ENCODE measurements around the gene NR3C1.

Gene NR3C1

DNA sequence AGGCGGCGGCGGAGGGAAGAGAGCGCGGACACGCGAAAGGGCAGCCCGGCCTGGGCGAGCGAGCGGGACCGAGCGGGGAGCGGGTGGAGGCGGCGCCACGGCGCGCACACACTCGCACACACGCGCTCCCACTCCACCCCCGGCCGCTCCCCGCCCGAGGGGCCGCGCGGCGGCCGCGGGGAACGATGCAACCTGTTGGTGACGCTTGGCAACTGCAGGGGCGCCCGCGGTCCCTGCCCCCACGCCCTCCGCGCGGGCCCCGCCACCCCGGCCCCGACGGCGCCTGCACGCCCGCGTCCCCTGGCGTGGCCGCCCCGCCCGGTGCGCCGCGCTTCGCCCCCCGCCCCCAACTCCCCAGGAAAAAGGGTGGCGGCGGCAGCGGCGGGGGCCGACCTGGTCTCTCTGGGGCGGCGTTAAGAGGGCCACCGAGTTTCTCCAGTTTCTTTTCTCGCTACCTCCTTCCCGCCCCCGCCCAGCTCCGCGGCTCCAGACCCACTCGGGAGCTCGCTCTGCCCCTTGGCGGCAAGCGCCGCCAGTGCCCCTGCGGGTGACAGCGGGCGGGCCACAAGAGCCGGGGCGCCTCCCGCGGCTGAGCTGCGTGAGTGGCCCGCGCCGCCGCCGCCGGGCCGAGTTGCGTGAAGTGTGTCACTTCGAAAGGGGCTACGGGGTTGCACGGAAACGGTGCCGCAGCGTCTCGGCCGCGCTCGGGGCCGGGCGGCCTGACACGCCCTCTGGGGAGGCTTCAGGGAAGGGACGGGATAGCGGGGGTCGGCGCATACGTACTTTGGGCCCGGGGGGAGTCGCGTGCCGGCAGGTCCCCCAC, at the start of gene NR3C1:
NR3C1 (minus strand) TSS at position 94 of the 823 bp plus-strand sequence. CDS start 2,847 bp downstream, outside the sequence.
- peak; percentile 73 for DNase-seq

DNA sequence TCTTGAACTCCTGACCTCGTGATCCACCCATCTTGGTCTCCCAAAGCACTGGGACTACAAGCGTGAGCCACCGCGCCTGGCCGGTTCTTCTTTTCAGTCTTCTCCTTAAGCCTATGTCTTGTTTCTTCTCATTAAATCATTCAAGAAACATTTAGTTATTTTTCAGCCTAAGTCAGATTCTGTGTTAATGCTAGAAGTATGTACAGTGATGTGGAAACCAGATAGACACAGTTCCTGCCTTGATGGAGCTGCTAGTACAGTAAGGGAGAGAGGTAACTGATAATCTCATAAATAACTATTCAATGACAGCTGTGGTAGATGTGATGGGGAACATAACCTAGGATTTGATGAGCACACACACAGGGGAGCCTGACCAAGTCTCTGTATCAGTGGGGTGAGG, 46.3 kb upstream of the NR3C1 start:
- DNase-seq = no peak

DNA sequence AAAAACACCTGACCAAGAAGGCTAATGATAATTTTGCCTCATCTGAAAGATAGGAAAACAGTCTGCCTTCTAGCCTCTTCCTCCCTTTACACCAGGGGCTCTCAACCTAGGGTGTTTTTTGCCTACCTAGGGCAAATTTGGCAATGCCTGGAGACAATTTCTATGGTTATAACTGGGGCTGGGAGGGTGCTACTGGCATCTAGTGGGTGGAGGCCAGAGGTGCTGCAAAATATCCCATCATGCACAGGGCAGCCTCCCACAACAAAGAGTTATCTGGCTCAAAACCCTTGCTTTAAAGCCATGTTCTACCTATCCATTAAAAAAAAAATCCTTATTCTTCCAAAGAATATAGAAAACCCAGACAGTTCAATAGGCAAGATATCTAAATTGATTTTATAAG, 45.0 kb upstream of the NR3C1 start:
- no peak for DNase-seq

DNA sequence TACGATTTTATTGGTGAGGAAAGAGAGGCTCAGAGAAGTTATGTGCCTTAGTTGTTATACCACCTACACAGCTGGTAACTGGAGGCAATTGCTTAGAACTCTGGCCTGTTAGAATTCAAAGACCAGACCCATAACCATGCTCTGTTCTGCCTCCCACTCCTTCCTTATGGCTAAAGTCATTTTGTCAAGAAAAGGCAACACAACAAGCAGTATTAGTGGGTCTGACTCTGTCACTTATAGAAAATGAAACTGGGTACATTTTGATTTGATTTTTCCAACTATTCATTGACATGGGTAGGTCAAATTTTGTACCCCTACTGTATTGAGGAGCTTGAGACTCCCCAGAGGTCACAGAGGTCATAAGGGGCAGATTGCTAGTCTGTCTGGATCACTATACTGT, 44.5 kb upstream of the NR3C1 start:
- DNase-seq = no peak

DNA sequence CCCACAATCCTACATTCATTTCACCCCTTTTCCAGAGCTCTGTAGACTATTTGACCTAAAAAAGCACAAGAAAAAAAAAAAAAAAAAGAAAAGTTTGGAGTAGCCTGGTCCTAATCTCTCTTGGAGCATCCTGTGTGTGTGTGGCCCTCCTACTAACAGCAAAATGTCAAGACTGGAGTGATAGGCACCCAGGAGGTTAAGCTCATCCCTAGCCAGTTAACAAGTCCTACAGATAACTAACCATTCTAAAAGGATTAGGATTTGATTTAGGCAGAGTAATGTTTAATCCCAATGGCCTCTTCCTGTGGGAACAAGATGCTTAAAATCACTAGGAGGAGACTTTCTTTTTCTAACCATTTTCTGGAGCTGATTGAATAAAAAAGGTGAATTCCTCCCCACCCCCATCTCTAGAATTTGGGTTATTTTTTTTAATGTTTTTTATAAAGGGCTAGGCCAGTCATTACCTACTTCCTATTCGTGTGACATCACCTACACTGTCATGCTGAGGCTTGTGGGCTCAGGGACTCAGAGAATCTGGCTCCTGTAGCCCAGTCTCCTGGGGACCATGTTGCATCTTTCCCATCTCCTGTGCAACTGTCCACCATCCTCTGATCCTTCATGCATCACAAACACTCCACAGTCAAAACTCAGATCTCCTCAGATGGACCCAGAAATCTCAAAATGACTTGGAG, 43.2 kb upstream of the NR3C1 start:
- DNase-seq = no peak

DNA sequence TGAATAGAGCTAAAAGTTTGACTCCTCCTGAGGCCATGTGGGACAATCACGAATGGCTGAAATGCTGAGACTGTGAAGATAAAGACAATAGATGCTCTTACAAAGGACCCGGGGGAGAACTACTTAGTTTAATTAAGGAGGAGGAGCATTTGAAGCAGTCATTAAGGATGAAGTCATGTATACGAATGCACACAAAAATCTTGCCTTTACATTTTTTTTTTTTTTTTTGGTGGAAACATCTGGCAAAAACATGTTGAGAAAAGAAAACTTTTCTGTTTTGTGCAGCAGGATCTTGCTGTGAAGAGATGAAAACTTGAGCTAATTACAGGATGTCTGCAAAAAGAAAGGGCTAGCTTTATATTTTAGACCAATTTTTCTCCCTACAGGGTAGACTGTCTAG, 42.3 kb upstream of the NR3C1 start:
- peak; percentile 36 for DNase-seq

DNA sequence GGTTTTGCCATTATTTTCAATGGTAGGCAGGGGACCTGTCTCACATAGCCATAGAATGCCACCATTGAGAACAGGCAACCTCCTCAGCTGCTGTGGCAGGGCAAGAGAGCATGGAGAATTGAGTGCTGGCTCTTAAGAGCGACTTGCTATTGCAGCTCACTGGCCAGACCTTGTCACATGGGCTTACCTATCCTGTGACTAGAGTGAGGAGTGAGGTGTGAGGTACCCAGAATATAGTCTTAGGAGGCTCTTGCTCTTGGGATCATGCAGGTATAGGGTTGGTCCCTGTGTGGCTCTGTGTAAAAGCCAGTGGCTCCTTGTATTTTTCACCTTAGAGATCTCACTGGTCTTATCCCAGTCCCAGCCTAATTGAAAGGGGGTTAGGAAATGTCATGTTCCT, 39.8 kb upstream of the NR3C1 start:
- DNase-seq = no peak

DNA sequence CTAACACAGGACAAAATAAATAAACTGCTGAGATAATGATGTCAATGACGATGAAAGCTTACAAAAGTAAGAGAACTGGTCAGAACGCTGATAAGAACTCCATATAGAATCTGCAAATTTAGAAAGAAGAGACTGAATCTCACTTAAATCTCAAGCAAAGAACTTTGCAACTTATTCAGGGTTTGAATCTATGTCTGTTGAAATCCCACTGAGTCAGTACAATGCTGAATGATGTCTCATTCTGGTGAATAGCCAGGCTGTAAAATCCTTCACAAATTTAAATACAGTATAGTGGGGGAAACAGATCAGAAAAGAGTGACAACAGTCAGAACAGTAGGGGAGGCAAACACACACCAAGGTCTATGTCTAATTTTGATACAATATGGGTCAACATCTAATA, 38.9 kb upstream of the NR3C1 start:
- no peak for DNase-seq

DNA sequence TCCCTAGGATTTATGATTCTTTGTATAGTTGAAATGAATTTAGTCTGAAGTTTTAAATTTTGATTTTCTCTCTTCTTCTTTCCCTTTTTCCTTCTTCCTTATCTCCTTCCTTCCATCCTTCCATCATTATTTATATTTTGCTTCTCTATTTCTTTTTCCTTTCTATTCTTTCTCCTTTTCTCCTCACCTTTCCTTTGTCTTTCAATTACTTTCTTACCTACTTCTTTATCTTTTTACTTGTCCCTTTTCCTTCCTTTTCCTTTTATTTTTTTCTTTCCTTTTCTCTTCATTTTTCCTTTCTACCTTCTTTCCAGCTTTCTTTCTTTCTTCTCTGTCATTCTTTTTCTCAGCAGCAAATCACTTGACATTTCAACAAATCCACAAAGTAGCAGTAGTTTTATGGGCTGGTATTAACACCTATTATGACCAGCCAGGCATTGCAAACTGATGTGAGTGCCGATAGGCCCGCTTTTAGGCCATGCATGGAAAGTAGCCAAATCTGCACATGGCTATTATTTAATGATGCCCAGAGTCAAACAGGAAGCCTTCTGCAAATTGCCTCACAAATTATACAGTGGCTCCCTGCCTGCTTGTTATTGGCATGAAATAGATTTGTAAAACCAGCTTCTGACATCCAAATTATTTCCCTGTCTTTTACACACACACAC, 37.1 kb upstream of the NR3C1 start:
- DNase-seq = peak; percentile 15

DNA sequence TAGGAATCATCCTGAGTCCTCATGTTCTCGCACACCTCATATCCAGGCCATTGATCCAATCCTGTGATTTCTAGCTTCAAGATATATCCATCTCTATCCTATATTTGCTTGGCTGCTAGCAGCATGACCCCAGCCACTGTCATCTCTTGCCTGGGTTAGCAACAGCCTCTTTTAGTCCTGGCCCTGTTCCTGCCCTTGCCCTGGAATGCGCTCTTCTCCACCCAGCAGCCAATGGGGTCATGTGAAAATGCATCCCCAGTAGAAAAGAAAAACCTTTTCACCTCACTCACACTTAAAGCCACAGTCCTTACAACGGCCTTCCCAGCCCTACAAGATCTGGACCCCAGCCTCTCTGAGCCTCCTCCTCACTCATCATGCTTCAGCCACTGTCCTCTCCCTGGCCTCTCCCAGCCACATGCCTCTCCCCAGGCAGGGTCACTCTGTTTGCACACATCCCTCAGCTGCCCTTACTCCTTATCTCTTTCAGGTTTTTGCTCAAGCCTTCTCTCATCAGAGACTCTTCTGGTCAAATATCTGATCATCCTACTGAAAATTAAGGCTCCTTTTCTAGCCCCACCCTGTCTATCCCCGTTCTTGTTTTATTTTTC, 34.3 kb upstream of the NR3C1 start:
- no peak for DNase-seq

DNA sequence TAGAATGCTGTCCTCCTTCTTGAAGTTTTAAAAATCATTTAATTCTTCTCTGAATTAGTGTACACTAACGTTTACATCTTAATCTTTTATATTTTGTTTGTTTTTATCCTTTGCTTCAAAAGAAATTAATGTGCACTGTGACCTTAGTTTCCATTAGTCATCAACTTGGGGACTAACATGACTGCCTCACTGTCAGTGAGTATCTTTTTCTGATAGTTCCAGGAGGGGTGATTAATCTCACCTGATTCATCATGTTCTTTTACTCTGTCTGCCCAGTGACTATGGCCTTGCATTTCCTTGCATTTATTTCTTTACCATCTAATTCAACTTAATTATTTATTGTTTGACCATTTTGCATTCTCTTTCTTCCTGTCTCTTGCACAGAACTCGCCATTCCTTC, 33.4 kb upstream of the NR3C1 start:
- no peak for DNase-seq

DNA sequence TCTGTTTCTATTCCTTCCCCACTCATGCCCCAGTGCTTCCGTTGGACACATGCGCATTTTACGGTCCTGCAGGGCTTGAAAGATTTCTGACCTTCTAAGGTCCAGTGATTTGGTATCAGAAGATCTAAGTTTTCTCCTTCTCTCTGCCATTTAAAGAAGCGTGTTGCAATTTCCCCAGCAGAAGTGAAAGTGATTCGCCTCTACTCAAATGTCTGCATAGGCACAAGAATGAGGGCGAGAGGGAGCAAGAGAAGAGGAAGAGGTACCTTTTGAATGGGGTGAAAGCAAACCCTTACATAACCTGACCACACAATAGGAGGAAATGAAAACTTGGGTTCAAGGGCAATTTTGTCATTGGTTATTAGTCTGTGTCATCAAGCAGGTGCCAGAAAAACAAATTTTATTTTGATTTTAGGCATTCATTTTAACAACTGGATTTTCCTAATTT, 31.7 kb upstream of the NR3C1 start:
- DNase-seq = no peak

DNA sequence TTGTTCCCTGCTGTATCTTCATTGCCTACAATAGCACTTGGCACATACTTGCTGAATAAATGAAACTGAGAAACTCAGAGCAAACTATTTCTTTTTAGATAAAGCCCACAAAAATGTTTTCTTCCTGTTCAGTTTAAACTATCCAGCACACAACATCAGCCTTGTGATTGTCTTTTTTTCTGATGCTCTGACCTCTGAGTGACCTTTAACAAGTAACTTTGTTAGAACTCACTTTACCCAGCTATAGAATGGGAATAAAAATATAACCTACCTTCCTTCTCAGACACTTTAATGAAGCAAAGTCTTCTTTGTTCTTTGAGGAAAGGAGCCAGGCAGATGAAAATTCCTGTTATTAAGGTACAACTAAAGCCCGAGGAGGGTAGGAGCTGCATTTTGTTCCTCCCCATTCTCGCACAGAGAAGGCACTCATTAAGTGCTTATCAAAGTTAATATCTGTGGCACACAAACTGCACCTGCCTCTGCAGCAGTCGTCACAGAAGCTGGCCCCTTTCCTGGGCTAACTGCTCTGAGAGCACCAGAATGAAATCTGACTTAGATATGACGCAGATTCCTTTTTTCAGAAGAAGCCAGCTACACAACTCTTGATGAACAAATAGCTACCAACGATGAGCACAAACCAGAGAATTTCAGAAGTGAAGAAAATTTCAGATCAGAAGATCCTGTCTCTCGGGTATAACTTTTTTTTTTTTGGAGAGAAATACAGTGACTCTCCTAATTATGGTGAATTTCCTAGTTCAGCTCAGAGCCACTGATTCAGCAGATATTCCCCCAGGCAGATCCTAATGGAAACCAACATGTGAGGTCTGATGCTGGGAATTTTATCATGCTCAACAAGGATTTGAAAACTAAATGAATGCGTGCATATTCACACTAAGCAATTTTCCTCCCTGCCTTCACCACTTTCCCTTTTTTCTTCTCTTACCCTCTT, 31.0 kb upstream of the NR3C1 start:
- no peak for DNase-seq

DNA sequence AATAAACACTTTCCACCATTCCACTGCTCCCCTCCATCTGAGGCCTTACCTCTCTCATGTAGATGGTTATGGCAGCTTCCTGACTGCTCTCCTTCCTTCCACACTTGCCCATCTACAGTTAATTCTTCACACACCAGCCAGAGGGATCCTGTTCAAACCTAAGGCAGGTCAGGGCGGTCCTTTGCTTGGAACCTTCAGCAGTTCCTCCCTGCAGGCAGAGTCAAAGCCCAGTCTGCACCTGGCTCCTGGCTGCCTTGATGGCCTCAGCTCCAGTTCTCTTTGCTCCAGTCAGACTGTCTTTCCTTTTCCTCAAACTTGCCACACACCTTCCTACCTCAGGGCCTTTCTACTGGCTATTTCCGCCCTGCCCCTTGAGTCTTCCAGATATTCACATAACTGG, 30.2 kb upstream of the NR3C1 start:
- DNase-seq = no peak

DNA sequence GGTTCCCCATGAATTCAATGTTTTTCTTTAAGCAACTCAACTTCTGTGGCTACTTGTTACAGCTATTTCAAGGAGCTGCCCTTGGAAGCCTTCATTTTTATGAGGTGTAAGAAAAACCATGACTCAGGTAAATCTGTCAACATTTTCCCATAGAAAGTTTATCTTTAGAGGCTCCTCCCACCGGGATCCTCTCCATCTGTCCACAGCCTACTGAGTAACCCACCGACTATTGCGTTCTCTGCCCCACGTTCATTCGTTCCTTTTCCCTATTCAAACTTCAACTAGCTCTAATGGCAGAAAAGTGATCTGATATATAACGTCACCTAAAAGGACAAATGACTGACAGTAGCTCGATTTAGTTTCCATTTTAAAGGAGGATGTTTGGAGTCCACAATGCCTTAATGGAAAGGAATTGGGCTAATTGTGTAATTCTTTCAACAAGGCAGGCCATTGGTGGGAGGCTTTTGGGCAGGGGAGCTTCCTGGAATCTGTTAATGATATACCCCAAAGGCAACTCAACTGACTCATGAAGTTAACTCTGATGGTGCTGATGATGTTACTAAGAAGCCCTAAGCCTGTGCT, 29.3 kb upstream of the NR3C1 start:
- DNase-seq = no peak

DNA sequence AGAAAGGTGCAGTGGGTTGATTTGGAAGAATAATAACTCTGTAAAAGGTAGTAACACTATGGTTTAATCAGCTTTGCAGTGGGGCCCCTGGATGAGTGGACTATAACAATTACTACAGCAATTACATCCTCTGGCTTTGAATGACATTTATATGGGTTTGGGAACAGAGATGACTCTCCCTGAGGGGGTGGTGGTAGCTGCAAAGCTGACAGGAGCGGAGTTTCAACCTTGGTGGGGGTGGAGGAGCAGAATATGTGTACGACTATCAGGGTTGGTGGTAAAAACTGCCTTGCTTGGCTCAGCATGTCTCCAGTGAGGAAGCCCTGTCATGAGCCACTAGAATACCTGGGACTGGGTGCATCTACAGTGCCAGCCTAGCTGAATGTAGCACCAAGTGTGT, 28.3 kb upstream of the NR3C1 start:
- no peak for DNase-seq

DNA sequence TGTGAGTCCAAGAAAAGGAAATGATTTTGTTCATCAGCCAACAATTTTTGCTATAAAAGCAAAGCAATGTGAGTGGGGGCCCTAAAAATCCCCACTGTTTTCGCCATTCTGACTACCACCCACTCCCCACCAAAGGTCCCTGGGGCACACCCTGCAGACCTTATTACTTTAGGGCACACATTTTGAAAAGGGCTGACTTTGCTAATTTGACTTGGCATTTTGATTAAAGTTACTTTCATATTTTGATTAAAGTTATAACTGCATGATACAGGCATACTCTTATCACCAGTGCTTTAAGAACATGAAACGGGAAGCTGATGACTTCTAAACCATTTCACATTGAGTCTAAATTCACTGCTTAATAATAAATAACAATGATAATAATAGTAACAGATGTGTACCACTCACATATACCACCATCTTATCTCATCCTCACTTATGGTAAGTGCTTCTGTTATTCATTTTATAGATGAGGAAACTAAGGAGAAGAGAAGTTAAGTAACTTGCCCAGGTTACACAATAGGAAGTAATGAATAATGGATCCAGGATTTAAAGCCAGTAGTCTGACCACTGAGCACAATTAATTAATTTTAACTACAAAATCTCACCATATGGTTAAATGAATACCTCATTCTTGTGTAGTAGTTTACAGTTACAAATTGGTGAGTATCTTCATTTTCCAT, 25.4 kb upstream of the NR3C1 start:
- DNase-seq = no peak

DNA sequence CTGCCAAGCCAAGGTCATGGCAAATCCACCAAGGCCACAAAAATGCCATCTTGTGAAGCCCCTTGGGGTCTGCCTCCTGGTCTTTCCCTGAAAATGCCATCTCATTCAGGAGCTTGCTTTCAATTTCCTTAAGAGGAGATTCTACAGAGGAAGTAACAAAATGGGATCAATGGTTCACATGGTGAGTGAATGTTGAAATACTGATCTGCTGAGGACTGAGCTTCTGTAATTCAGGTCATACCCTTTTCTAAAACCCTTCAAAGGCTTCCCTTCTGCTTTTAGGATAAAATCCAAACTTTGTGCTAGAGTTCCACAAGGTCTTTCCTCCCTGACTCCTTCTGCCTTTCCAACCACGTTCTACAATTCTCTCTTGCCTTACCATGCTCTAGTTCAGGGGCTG, 24.7 kb upstream of the NR3C1 start:
- DNase-seq = no peak

DNA sequence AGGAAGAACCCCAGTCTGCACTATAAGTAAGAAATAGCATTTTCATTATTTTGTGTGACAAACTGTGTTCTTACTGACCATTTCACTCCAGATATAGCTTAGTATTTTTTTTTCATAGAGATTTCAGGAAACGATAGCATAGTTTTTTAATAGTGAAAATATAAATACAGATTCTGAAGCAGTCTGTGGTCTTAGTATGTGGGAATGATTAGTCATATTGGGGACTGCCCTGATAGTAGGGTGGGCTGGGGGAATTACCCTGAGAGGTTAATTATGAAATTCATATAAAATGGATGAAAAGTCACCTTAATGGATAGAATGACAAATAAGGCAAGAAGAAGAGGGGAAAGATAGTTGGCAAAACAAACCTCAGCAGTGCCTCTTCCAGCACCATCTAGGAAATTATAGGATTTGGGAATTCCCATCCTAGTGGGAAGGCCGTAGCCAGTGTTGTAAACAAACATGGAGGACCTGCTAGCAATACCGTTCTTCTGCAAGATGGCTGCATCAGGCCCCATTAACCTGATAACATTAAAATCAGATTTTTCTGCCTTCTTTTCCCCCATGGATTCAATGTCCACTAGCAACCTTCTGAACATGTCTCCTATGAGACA, 23.7 kb upstream of the NR3C1 start:
- no peak for DNase-seq

DNA sequence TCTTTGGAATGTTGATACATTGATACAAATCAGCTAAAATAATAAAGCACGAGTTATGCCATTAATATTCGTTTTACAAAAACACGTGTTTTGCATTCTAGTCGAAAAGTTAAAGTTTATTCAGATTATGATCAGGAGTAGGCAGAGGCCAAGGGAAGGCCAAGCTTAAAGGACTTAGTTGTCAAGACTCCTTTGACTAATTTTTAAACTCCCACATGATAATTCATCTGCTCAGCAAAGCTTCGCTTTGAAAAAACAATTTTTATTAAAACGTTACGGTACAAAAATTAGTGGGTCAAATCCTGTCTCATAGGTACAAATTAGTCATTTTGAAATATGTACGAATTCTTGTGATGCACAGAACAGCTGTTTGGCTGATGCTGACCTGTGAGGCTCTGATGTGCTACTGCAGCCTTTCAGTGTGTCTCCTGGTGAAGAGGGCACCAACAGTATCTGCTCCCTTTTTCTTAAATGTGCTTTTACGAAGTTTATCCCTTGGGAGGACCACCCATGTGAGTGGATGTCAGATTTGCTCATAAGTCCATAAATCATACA, 23.0 kb upstream of the NR3C1 start:
- no peak for DNase-seq

DNA sequence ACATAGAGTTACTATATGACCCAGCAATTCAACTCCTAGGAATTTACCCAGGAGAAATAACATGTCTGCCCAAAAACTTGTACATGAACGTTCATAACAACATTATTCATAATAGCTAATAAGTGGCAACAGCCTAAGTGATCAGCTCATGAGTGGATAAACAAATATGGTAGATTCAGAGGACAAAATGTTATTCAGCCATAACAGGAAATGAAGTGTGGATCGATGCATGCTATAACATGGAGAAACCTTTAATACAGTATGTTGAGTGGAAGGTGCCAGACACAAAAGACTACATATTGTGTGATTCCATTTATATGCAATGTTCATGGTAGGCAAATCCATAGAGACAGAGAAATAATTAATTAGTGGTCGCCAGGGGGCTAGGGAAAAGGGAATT, 22.3 kb upstream of the NR3C1 start:
- DNase-seq = no peak

All from NCI-H1436 (cell line).